ENCODE data around the gene UNC93A. TPM values are rescaled to one million over a fixed set of nuclear protein-coding genes. Genes with fewer than 3 reads are reported as not detected.

Gene UNC93A
- total RNA-seq, 1 experiment from 2014 or later, result not detected

DNA sequence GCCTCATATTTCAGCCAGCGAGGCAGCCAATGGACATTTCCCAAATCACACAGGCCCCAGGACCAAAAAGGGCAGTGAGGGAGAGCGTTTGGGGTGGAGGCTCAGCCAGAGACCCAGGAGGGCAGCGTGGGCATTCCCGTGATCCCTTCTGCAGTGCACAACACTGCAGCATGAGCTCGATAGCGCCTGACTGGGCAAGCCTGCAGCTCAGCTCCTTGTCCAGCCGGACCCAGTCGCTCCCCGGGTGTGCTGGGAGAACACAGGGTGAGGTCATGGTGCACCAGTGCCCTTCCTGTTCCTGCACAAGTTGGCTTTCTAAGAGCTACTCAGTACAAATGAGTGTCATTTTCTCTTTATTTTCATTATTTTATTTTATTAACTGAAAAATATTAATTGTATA lies 39.6 kb downstream of the UNC93A start:
- ATAC-seq, result no peak
- intact Hi-C loops (cut with micrococcal nuclease), result no loop called here
- POLR2A ChIA-PET, result no interaction called here

DNA sequence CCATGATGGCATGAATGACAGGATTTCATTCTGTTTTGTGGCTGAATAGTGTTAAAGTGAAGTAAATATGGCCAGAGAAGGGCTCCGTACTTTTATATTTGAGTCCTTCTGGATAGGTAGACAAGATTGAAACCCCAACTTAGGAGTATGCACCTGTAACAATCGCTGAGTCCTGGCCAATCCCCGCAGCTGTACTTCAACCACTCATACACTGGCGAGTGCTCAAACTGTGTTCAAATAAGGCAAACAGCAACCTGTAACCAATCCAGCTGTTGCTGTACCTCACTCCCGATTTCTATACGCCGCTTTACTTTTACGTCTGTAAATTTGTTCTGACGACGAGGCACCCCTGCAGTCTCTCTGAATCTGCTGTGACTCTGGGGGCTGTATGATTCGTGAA lies 40.5 kb downstream of the UNC93A start:
- Histone ChIP-seq H3K27me3 (ENCODE audit: insufficient read depth, low read length) (peaks cover 33% of the 10 kb centered on the region), H3K9me3 (ENCODE audit: control insufficient read depth in 1 of 2, insufficient read depth in 1 of 2, low read depth in 1 of 2, low read length in 2 of 2) (no peaks in the 10 kb centered on the region), H4K20me1 (ENCODE audit: insufficient read depth) (no peaks in the 10 kb centered on the region), H3K4me1 (ENCODE audit: control insufficient read depth in 1 of 2, insufficient read depth in 2 of 2, low read length in 2 of 2) (no peaks in the 10 kb centered on the region), H2AFZ (ENCODE audit: low read depth, low read length, poor library complexity, severe bottlenecking) (no peak overlapping the region), H3K9ac (ENCODE audit: low read length) (no peak overlapping the region), H3K27ac (ENCODE audit: low read depth, low read length) (no peak overlapping the region), H3K36me3 (ENCODE audit: control insufficient read depth in 1 of 2, insufficient read depth in 2 of 2, low read length in 2 of 2) (no peaks in the 10 kb centered on the region), H3K4me2 (ENCODE audit: low read length) (no peak overlapping the region), H3K4me3 (replicated peaks in 1 of 2; ENCODE audit: low read depth in 1 of 2, low read length in 2 of 2) (no peak overlapping the region), H3K79me2 (ENCODE audit: insufficient read depth, low read length) (no peaks in the 10 kb centered on the region), H3K9me2 (ENCODE audit: insufficient read depth) (no peaks in the 10 kb centered on the region)
- intact Hi-C loops (cut with micrococcal nuclease), result no loop called here
- ChIA-PET POLR2A (no interaction called here), CTCF (no interaction called here), RAD21 (ENCODE audit: low non-redundant PET in 1 of 2, low total read pairs in 2 of 2, uncharacterized antibody in 2 of 2, unreplicated experiment in 2 of 2) (no interaction called here)
- no peak for DNase-seq (ENCODE audit: low read depth, low spot score)
- no TSS peak for BruUV-seq (replicated peaks)
- no peak for TF ChIP-seq TCF7L2 (IDR thresholded peaks at IDR 0.05; ENCODE audit: borderline replicate concordance, extremely low read depth, insufficient read depth, insufficient read length)
- TF ChIP-seq, protein P1, sequence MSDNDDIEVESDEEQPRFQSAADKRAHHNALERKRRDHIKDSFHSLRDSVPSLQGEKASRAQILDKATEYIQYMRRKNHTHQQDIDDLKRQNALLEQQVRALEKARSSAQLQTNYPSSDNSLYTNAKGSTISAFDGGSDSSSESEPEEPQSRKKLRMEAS (IDR thresholded peaks at IDR 0.05), result no peak
- no peak for TF ChIP-seq POLR2A (IDR thresholded peaks at IDR 0.05; ENCODE audit: borderline replicate concordance, extremely low read depth, insufficient read depth, insufficient read length)
- TF ChIP-seq JUND (IDR thresholded peaks at IDR 0.05), result no peak
- no peak for ATAC-seq

More for the DNA sequence above, 39.6 kb downstream of the UNC93A start:
- H3K27ac ChIP-seq (ENCODE audit: low read depth, low read length), result no peak overlapping the region
- peaks cover 40% of the 10 kb centered on the region for H3K27me3 ChIP-seq (ENCODE audit: insufficient read depth, low read length)
- no peak for TF ChIP-seq JUND (IDR thresholded peaks at IDR 0.05)
- no peak for TF ChIP-seq ZFX (IDR thresholded peaks at IDR 0.05)
- TF ChIP-seq, protein P2, sequence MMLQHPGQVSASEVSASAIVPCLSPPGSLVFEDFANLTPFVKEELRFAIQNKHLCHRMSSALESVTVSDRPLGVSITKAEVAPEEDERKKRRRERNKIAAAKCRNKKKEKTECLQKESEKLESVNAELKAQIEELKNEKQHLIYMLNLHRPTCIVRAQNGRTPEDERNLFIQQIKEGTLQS (IDR thresholded peaks at IDR 0.05), result no peak
- TF ChIP-seq ZNF274 (IDR thresholded peaks at IDR 0.05; ENCODE audit: low read depth, low read length), result no peak
- TF ChIP-seq SP1 (IDR thresholded peaks at IDR 0.05; ENCODE audit: low read depth), result no peak
- TF ChIP-seq EZH2 (IDR thresholded peaks at IDR 0.05), result no peak
- no peak for TF ChIP-seq ELF1 (IDR thresholded peaks at IDR 0.05; ENCODE audit: borderline replicate concordance, low read depth)
- H3K4me2 ChIP-seq (ENCODE audit: low read length), result no peak overlapping the region
- RAD21 ChIA-PET (ENCODE audit: low non-redundant PET in 1 of 2, low total read pairs in 2 of 2, uncharacterized antibody in 2 of 2, unreplicated experiment in 2 of 2), result no interaction called here
- CTCF ChIA-PET, result no interaction called here
- H3K9ac ChIP-seq (ENCODE audit: low read length), result no peak overlapping the region
- no peaks in the 10 kb centered on the region for H3K36me3 ChIP-seq (ENCODE audit: control insufficient read depth in 1 of 2, insufficient read depth in 2 of 2, low read length in 2 of 2)
- H3K4me1 ChIP-seq (ENCODE audit: control insufficient read depth in 1 of 2, insufficient read depth in 2 of 2, low read length in 2 of 2), result no peaks in the 10 kb centered on the region
- no peaks in the 10 kb centered on the region for H3K79me2 ChIP-seq (ENCODE audit: insufficient read depth, low read length)
- H3K9me3 ChIP-seq (ENCODE audit: control insufficient read depth in 1 of 2, insufficient read depth in 1 of 2, low read depth in 1 of 2, low read length in 2 of 2), result no peaks in the 10 kb centered on the region
- BruUV-seq (replicated peaks), result no TSS peak
- H2AFZ ChIP-seq (ENCODE audit: low read depth, low read length, poor library complexity, severe bottlenecking), result no peak overlapping the region
- H3K9me2 ChIP-seq (ENCODE audit: insufficient read depth), result no peaks in the 10 kb centered on the region
- H3K4me3 ChIP-seq (replicated peaks in 1 of 2; ENCODE audit: low read depth in 1 of 2, low read length in 2 of 2), result no peak overlapping the region
- no peaks in the 10 kb centered on the region for H4K20me1 ChIP-seq (ENCODE audit: insufficient read depth)
- DNase-seq (ENCODE audit: low read depth, low spot score), result no peak

All from HCT116 (cell line).